Measurements from ENCODE around the gene GPR162.

GPR162 gene

GRCh38 chr12:6834873-6835272 lies 13.3 kb downstream of the GPR162 start:
- DNase-seq (ENCODE audit: low spot score): no peak

DNA sequence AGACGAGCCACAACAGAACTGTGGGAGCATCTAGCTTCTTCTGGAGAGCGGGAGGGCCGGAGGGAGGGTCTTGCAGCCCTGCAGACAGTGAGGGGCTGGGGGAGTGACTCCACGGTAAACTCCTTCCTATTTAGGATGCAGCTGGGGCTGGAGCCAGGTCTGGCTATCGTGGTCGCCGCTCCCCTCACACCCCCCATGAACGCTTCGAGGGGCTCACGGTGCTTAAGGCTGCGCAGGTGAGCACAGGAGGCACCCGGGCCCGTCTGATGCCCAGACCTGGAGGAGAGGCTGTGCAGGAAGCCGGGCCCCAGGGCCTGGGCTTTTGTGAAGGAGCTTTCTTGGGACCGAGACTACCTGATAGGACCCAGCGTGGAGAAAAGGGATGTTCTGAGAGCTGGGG lies 15.2 kb downstream of the GPR162 start:
- no peak for DNase-seq (ENCODE audit: low spot score)

- DNase-seq (ENCODE audit: low spot score): no peak
Measured at GRCh38 chr12:6837370-6838060, 15.9 kb downstream of the GPR162 start.

GRCh38 chr12:6838854-6839253 lies 17.2 kb downstream of the GPR162 start:
- no peak for DNase-seq (ENCODE audit: low spot score)

GRCh38 chr12:6839482-6840201 lies 18.0 kb downstream of the GPR162 start:
- DNase-seq (ENCODE audit: low spot score): no peak

DNA sequence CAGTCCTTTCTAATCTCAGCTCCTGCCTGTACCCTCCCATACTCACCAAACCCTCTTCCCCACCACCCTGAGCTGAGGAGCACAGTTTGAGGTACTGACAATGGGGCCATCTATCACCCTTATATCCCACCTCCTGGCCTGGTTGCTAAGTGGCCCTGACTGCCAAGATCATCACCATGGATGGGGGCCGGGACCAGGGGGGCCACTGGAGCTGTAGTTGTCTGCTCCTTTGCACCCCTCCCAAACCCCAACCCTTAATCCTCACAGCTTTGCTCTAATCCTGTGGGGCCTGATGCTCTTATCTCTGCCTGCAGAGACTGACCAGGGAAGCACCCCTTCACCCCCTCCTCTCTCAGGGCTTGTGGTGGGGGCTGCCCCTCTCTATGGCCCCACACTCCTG lies 18.7 kb downstream of the GPR162 start:
- no peak for DNase-seq (ENCODE audit: low spot score)

GRCh38 chr12:6840761-6841515 lies 19.3 kb downstream of the GPR162 start, which contains the start of gene GNB3:
Gene GNB3 (plus strand): TSS chr12:6840925. CDS start chr12:6841288, 363 bp downstream.
- DNase-seq (ENCODE audit: low spot score): no peak

DNA sequence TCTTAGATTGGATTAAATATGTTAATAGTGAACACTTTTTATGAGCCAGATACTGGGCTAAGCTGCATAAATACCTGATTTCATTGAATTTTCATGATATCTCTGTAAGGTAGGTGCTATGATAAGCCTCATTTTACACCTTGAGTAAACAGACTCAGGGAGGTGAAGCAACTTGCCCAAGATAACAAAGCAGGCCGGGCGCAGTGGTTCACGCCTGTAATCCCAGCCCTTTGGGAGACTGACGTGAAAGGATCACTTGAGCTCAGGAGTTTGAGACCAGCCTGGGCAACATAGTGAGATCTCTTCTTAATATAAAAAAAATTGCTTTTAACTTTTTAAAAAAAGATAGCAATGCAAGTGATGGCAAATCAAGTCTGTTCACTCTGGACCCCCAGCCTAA lies 20.5 kb downstream of the GPR162 start:
- no peak for DNase-seq (ENCODE audit: low spot score)

DNA sequence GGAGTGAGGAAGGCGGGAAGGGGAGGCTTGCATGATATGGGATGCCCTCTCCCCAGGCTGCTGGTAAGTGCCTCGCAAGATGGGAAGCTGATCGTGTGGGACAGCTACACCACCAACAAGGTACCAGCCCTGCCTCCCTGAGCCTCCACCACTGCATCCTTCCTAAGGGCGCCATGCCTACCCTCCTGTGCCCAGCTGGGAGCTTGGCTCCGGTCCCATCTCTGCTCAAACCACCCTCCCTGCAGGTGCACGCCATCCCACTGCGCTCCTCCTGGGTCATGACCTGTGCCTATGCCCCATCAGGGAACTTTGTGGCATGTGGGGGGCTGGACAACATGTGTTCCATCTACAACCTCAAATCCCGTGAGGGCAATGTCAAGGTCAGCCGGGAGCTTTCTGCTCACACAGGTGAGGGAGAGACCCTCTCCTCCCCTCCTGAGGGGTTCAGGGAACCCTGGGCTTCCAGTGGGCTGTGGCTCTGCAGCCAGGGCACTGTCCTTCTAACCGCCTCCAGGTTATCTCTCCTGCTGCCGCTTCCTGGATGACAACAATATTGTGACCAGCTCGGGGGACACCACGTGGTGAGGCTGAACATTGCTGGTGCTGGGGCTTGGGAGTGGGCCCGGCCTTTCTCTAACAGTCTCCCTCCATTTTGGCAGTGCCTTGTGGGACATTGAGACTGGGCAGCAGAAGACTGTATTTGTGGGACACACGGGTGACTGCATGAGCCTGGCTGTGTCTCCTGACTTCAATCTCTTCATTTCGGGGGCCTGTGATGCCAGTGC lies 21.7 kb downstream of the GPR162 start:
- no peak for DNase-seq (ENCODE audit: low spot score)

DNA sequence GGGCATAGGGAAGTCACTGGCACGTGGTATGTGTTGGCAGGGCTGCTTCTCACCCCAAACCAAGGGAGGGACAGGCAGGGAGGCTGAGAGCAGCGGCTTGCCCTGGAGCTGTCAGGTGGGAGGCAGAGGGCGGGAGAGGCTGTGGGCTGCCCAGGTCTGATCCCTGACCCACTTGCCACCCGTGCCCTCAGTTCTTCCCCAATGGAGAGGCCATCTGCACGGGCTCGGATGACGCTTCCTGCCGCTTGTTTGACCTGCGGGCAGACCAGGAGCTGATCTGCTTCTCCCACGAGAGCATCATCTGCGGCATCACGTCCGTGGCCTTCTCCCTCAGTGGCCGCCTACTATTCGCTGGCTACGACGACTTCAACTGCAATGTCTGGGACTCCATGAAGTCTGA lies 23.8 kb downstream of the GPR162 start:
- DNase-seq (ENCODE audit: low spot score): no peak

DNA sequence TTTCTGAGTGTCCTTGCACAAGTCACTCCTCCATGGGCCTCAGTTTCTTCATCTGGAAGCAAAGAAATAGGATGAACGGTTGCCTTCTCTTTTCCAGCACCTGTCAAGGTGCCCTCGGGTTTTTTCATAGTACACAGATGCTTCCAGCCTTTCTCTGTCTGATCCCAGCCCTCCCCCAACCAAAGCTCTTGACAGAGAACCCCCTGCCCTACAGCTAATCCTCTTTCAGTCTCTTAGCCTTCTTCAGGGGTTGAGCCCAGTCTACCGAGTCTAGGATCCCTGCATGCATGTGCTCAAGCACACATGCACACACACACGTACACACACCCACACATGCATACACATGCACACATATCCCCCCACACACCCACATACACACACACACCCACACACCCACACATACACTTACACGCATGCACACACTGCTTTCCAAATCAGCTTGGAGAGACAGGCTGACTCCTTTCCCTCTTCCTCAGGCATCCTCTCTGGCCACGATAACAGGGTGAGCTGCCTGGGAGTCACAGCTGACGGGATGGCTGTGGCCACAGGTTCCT lies 24.8 kb downstream of the GPR162 start:
- no peak for DNase-seq (ENCODE audit: low spot score)

- DNase-seq (ENCODE audit: low spot score): no peak
Measured at GRCh38 chr12:6847676-6848075, 26.1 kb downstream of the GPR162 start.

DNA sequence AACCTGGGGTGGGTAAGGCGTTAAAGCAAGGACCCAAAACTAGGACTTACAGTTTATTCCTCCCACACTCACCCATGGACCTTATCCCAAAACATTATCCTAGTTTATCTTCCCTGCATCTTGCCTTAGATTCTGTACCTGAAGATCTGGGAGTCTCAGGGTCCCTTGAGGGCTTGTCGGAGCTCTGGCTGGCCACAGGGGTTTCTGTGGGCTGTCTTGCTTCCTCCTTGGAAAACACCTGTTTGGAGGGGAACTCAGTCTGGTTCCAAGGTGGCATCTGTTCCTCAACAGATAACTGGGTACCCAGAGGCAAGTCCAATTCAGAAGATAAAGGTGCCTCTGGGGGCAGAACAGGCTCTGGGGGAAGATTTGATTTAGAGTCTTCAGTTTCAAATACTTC lies 27.8 kb downstream of the GPR162 start:
- no peak for DNase-seq (ENCODE audit: low spot score)

- DNase-seq (ENCODE audit: low spot score): no peak
Measured at GRCh38 chr12:6849976-6850560, 28.4 kb downstream of the GPR162 start.

DNA sequence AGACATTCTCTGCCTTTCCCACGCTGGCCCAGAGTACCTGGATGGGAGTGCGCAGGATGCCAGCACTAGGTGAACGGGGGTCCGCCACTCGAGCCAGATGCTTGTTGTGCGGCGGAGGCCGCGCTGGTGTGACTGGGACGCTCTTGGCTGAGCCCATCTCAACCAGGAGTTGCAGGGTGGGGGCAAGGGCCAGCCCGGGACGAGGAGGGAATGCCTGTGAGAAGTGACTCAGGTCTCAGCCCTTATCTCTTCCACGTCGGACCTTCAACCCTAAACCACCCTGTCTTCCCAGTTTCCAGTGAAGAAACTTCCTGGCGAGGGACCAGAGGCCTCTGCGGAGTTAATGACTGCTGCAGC lies 29.2 kb downstream of the GPR162 start:
- no peak for DNase-seq (ENCODE audit: low spot score)

DNA sequence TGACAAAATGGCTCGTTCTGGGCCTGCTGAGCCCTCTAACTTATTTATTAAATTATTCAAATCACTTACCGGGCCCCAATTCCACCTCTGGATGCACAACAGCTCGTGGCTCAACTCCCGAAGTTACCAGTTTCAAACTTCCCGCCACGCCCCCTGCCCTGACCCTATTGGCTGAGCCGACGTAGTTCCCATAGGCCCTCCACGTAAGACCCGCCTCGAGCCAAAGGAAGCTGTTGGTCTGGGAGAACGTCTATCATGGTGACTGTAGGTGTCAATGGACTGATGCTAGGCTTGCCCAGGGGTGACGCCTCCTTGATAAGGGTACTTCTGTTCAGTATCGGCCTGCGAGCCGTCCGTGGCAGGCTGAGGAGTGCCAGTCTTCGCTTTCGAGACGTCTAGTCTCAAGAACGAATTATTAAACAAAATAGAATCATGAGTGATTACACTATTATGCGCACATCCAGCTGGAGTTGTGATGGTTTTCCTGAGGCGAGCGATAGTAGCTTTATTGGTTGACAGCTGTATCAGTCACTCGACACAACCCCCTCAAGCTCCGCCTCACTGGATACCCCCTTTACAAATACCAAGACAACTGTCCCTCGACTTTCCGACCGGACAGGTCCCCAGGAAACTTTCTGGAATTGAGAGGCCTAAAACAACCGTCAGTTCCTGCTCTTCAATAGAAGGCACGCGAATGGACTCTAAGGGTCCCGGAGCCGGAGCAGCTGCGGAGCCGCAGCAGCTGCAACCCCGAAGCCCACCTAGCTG lies 29.7 kb downstream of the GPR162 start, which contains the start of gene CDCA3:
Gene CDCA3 (minus strand): TSS at position 134 of the 768 bp plus-strand sequence. CDS start 334 bp downstream, outside the sequence.
- DNase-seq (ENCODE audit: low spot score): peak; percentile 99

- DNase-seq (ENCODE audit: low spot score): peak; percentile 100
Measured at GRCh38 chr12:6851921-6852650, 30.5 kb downstream of the GPR162 start, which contains the start of gene USP5. Gene USP5 (plus strand): TSS chr12:6852150. CDS start chr12:6852180, 30 bp downstream.

DNA sequence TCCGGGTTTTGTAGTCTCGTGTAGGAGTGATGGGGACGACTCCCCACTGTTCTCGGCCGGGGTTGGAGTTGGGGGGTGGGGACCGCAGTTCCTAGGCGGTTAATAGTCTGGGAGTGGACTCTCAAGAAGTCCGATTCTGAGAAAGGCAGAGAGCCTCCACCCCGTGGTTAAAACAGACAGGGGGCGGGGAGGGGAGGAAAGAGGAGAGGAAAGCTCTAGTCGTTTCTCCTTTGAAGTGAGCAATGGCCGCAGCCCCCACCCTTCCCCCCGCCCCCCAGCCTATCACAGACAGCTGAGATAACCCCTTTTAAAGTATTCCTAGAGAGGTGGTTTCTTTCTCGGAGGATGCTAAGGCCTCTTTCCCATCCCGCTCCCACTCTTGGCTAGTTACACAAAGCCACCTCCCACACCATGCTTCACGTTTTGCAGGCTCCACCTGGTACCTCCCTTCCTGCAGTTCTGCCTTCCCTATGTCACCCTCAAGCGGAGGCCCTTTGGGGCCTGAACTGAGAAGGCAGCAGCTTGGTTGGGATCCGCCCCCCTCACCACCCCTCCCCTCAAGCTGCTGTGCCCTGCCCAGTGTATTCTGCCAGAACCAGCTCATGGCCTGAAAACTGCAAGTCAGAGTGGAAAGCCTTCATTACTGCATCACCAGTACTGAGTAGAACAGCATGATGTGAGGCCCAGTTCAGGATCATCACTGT lies 31.2 kb downstream of the GPR162 start:
- peak; percentile 73 for DNase-seq (ENCODE audit: low spot score)

DNA sequence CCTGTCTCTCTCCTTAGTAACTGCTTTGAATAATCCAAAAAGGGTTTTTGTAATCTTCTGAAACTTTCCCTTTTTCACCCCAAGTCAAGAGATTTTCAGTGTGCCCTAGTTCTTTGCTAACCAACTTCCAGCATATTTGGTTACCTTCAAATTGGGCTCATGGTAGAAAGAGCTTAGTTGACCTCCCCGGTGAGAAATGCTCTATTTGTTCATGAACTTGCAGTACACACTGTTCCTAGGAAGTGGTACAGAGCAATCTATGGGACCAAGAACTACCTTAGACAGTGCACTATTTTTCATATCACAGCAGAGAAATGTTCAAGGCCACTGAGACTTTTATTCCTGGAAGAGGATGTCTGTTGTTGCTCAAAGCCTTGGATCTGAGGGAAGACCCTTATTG lies 32.0 kb downstream of the GPR162 start:
- no peak for DNase-seq (ENCODE audit: low spot score)

All from globus pallidus (tissue), 1 donor.